GM12874 (cell line): Measurements from ENCODE around the gene PFN2.

Source experiments
- TF ChIP-seq, protein P1 (sequence below): IDR thresholded peaks from 2 replicates; pipeline ENCODE4 v1.5.1; 2011; ENCODE audit warnings: low read depth, mild to moderate bottlenecking, control low read depth, low read length, moderate library complexity; ENCODE audit not compliant: insufficient read depth

The PFN2 gene

DNA sequence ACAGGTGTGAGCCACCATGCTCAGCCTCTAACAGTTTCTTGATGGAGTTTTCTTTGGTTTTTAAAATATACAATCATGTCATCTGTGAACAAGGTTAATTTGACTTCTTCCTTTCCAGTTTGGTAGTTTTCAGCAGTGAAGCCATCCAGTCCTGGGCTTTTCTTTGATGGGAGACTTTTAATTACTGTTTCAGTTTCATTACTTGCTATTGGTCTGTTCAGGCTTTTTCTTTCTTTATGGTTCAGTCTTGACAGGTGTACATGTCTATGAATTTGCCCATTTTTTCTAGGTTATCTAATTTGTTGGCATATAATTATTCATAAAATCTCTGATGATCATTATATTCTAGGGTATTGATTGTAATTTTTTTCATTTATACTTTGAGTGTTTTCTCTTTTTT is 36.8 kb downstream of the PFN2 start:
- TF ChIP-seq, protein P1, sequence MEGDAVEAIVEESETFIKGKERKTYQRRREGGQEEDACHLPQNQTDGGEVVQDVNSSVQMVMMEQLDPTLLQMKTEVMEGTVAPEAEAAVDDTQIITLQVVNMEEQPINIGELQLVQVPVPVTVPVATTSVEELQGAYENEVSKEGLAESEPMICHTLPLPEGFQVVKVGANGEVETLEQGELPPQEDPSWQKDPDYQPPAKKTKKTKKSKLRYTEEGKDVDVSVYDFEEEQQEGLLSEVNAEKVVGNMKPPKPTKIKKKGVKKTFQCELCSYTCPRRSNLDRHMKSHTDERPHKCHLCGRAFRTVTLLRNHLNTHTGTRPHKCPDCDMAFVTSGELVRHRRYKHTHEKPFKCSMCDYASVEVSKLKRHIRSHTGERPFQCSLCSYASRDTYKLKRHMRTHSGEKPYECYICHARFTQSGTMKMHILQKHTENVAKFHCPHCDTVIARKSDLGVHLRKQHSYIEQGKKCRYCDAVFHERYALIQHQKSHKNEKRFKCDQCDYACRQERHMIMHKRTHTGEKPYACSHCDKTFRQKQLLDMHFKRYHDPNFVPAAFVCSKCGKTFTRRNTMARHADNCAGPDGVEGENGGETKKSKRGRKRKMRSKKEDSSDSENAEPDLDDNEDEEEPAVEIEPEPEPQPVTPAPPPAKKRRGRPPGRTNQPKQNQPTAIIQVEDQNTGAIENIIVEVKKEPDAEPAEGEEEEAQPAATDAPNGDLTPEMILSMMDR, result no peak

DNA sequence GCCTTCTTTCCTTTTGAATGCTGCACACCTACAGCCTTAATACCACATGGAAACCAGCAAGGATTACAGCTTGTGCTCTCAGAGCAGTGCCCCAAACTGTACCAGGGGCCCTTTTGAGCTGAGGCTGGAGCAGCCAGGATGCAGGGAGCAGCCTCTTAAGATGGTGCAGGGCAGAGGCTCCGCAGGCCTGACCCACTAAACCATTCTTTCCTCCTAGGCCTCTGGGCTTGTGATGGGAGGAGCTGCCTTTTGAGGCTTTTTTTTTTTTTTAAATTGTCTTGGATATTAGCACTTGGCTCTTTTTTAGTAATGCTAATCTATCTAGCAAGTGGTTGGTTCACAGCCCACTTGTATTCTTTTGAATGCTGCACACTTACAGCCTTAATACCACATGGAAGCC is 37.7 kb downstream of the PFN2 start:
- TF ChIP-seq, protein P1, result no peak

DNA sequence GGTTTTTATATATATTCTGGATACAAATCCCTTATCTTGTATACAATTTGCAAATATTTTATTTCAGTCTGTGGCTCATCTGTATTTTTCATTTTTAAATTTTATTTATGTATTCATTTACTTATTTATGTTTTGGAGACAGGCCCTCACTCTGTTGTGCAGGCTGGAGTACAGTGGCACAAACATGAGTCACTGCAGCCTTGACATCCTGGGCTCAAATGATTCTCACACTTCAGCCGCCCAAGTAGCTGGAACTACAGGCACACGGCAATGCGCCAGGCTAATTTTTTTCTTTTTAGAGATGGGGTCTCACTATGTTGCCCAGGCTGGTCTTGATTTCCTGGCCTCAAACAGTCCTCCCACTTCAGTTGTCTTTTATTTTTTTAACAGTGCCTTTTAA is 50.6 kb downstream of the PFN2 start:
- TF ChIP-seq, protein P1, result no peak

DNA sequence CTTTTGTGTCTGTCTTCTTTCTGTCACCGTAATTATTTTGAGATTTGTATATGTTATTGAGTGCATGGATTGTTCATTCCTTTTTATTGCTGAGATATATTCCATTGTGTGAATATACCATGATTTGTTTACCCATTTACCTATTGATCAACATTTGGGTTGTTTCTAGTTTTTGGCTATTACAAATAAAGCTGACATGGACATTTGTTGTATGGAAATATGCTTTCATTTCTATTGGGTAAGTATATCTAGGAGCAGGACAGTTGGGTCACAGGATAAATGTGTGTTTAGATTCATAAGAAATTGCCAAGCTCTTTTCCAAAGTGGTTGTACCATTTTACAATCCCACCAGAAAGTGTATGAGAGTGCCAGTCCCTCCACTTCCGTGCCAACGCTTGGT is 51.2 kb downstream of the PFN2 start:
- TF ChIP-seq, protein P1, result no peak

DNA sequence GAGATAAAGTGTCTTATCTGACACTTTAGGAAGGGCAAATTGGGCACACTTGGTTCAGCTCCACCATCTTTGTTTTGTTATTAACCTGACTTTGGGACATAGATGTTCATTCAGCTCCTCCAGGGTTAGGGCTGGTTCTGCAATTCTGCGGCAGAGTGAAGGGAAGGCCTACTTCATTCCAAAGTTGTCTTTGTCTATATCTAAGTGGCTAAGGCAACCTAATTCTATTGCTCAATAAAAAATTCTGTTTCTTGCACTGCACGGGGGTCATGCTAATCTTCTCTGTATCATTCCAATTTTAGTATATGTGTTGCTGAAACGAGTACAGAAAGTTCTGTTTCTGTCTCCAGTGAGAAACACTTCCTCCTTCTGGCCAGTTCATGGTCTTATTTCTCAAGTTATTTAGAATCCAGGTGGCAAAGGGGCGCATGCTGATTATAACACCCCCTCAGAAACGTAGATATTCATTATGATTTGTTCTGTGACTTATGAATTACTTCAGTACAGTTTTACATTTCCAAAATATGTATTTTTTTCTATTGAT is 53.5 kb downstream of the PFN2 start:
- TF ChIP-seq, protein P1, result no peak
